ENCODE measurements around the gene CDK13. TPM values are rescaled to one million over a fixed set of nuclear protein-coding genes. Genes with fewer than 3 reads are reported as not detected.

The CDK13 gene
- polyA plus RNA-seq, 2 of the 4 experiments (the other 2 are of a cell fraction) = 18.2 to 39.6 TPM

DNA sequence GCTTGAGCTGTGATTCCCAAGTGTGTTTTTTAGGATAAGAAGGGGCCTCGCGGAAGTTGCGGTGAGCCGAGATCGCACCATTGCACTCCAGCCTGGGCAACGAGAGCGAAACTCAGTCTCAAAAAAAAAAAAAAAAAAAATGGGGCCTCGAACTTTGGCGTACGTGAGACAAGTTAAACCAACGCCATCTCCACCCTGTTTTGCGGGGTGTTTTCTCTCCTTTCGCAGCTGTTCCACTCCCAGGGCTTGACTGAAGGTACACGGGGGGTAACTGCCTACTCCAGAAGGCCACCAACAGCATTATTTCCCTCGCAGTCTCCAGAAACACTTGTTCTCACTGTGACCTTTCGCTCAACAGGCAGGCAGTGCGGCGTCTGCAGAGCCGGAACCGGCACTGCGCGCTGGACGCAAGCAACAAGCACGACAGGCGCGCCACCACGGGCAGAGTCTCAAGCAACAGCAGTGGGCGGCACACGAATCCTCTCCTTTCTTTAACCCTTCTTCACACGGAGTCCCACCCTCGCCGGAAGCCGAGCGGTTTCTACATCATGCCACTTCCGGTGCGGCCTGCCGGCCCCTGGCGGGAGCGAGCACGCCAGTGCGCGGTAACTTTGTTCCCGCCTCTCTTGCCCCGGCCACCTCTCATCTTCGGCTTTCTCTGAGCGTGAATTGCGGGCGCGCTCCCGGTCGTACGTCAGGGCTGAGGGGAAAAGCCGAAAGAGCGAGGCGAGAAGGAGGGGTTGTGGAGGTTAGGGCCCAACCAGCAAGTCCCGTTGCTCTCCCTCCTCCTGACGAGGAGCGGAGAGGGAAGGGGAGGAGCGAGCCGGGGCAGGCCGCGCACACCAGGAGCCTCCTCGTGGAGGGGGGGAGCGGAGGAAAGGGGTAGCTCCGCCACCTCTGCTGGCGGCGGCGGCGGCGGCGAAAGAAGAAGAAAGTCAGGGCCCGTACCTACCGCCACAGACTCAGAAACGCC, 814 bp upstream of the CDK13 start (continued):
- no peak; the same call in 1 of the 2 replicates for TF ChIP-seq GATA3 (IDR thresholded peaks at IDR 0.05; ENCODE audit: borderline replicate concordance)
- TF ChIP-seq KDM1A (IDR thresholded peaks at IDR 0.05; ENCODE audit: low read depth) = no peak
- TF ChIP-seq HEYL (CRISPR knock-in tag; IDR thresholded peaks at IDR 0.05) = no peak
- TF ChIP-seq TP53 (CRISPR knock-in tag; IDR thresholded peaks at IDR 0.05) = no peak
- no peak for TF ChIP-seq HDAC2 (IDR thresholded peaks at IDR 0.05)
- TF ChIP-seq CBX2 (IDR thresholded peaks at IDR 0.05; ENCODE audit: borderline replicate concordance, low read depth) = no peak
- no peak for TF ChIP-seq HOXB5 (CRISPR knock-in tag; IDR thresholded peaks at IDR 0.05)
- TF ChIP-seq RNF2 (IDR thresholded peaks at IDR 0.05; ENCODE audit: borderline replicate concordance, low read depth) = no peak
- TF ChIP-seq, protein P1, sequence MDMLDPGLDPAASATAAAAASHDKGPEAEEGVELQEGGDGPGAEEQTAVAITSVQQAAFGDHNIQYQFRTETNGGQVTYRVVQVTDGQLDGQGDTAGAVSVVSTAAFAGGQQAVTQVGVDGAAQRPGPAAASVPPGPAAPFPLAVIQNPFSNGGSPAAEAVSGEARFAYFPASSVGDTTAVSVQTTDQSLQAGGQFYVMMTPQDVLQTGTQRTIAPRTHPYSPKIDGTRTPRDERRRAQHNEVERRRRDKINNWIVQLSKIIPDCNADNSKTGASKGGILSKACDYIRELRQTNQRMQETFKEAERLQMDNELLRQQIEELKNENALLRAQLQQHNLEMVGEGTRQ (IDR thresholded peaks at IDR 0.05) = no peak
- TF ChIP-seq EP300 (IDR thresholded peaks at IDR 0.05) = no peak
- peak; percentile 90 for TF ChIP-seq MAX (IDR thresholded peaks at IDR 0.05)
- TF ChIP-seq, protein P2, sequence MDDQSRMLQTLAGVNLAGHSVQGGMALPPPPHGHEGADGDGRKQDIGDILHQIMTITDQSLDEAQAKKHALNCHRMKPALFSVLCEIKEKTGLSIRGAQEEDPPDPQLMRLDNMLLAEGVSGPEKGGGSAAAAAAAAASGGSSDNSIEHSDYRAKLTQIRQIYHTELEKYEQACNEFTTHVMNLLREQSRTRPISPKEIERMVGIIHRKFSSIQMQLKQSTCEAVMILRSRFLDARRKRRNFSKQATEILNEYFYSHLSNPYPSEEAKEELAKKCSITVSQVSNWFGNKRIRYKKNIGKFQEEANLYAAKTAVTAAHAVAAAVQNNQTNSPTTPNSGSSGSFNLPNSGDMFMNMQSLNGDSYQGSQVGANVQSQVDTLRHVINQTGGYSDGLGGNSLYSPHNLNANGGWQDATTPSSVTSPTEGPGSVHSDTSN (IDR thresholded peaks at IDR 0.05) = no peak; the same call in 1 of the 2 replicates
- TF ChIP-seq ZC3H11A (IDR thresholded peaks at IDR 0.05) = no peak
- TF ChIP-seq REST (IDR thresholded peaks at IDR 0.05) = 0 out of 2 replicates have a peak, but pooled peaks have one; percentile 7
- peak; percentile 56 for TF ChIP-seq PHF8 (IDR thresholded peaks at IDR 0.05; ENCODE audit: borderline replicate concordance, low read depth)
- TF ChIP-seq FOSB (CRISPR knock-in tag; IDR thresholded peaks at IDR 0.05) = no peak
- TF ChIP-seq CBX8 (IDR thresholded peaks at IDR 0.05) = no peak
- no peak for TF ChIP-seq SREBF2 (IDR thresholded peaks at IDR 0.05)
- TF ChIP-seq CHD2 (IDR thresholded peaks at IDR 0.05; ENCODE audit: low read length, partially characterized antibody) = no peak
- TF ChIP-seq, protein P3, sequence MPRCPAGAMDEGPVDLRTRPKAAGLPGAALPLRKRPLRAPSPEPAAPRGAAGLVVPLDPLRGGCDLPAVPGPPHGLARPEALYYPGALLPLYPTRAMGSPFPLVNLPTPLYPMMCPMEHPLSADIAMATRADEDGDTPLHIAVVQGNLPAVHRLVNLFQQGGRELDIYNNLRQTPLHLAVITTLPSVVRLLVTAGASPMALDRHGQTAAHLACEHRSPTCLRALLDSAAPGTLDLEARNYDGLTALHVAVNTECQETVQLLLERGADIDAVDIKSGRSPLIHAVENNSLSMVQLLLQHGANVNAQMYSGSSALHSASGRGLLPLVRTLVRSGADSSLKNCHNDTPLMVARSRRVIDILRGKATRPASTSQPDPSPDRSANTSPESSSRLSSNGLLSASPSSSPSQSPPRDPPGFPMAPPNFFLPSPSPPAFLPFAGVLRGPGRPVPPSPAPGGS (IDR thresholded peaks at IDR 0.05) = peak; percentile 71

Measured in A549 (cell line).